CD4-positive, alpha-beta T cell (primary cell): ENCODE results near the gene DUSP22. TPM values are rescaled to one million over a fixed set of nuclear protein-coding genes. Genes with fewer than 3 reads are reported as not detected.

Experiments
- ATAC-seq: fragments of 200-7000 bp; cut with Tn5 transposase; one replicate; pipeline ENCODE4 v1.10.0; 2022; ENCODE audit warnings: mild to moderate bottlenecking; ENCODE audit not compliant: poor library complexity
- CTCF ChIA-PET: fragments of 350-600 bp; sonication (Branson Sonifier 250); formaldehyde crosslinking; loops from one replicate; lab custom pipeline; 2021; ENCODE audit warnings: antibody characterized with exemption, inconsistent platforms; lab: Charles Lee
- POLR2A ChIA-PET: fragments of 350-600 bp; sonication (Branson Sonifier 250); formaldehyde crosslinking; loops from one replicate; lab custom pipeline; 2021; ENCODE audit warnings: antibody characterized with exemption, inconsistent platforms; lab: Charles Lee
- DNase-seq, 14 experiments: peaks; one replicate each; pipeline ENCODE4 v3.0.0-alpha.2; 2013 to 2020; ENCODE audit warnings: mixed read lengths in 2 of 14
- H3K27ac ChIP-seq, 2 donors: one replicate each; pipeline versions ENCODE4 v1.5.1 to v1.7.0; 2013; ENCODE audit warnings: low read length in 2 of 2, low read depth in 1 of 2, mild to moderate bottlenecking in 1 of 2
- H3K27me3 ChIP-seq, 2 experiments: 1 replicate in 1 of 2; 2 replicates in 1 of 2; pipeline versions ENCODE4 v1.6.1 to v1.7.0; 2013; ENCODE audit warnings: low read length in 2 of 2, control low read depth in 1 of 2, mild to moderate bottlenecking in 1 of 2, moderate library complexity in 1 of 2; ENCODE audit not compliant: insufficient read depth in 2 of 2, control insufficient read depth in 1 of 2
- H3K36me3 ChIP-seq: one replicate; pipeline ENCODE4 v1.6.1; 2013; ENCODE audit warnings: low read length, control low read depth; ENCODE audit not compliant: insufficient read depth
- H3K4me1 ChIP-seq: one replicate; pipeline ENCODE4 v1.6.1; 2013; ENCODE audit warnings: low read length, control low read depth; ENCODE audit not compliant: insufficient read depth
- H3K4me3 ChIP-seq: one replicate; pipeline ENCODE4 v1.5.1; 2013; ENCODE audit warnings: mild to moderate bottlenecking, low read length, moderate library complexity
- H3K9me3 ChIP-seq, 2 experiments: 1 replicate in 1 of 2; 2 replicates in 1 of 2; pipeline versions ENCODE4 v1.6.1 to v1.7.0; 2013; ENCODE audit warnings: low read length in 2 of 2, mild to moderate bottlenecking in 2 of 2, control low read depth in 1 of 2, moderate library complexity in 1 of 2; ENCODE audit not compliant: control insufficient read depth in 1 of 2, insufficient read depth in 1 of 2
- H3K27ac Mint-ChIP-seq: one replicate; pipeline ENCODE4 v1.8.0; 2020; ENCODE audit warnings: mixed read lengths
- H3K27me3 Mint-ChIP-seq: one replicate; pipeline ENCODE4 v1.8.0; 2021; ENCODE audit warnings: mixed read lengths
- H3K36me3 Mint-ChIP-seq: one replicate; pipeline ENCODE4 v1.8.0; 2021; ENCODE audit warnings: low read depth, mixed read lengths
- H3K4me1 Mint-ChIP-seq: one replicate; pipeline ENCODE4 v1.8.0; 2021; ENCODE audit warnings: low read depth, mixed read lengths
- H3K4me3 Mint-ChIP-seq: one replicate; pipeline ENCODE4 v1.8.0; 2020; ENCODE audit warnings: mild to moderate bottlenecking, mixed read lengths
- H3K9me3 Mint-ChIP-seq: one replicate; pipeline ENCODE4 v1.8.0; 2020; ENCODE audit warnings: mixed read lengths
- CTCF ChIP-seq: fragments of 200-600 bp; IDR thresholded peaks from one replicate; pipeline ENCODE4 v1.8.0; 2022; ENCODE audit warnings: antibody characterized with exemption, mild to moderate bottlenecking
- intact Hi-C, 2 experiments: fragments of 100-400 bp; cut with DNase I in 1 of 2; cut with micrococcal nuclease in 1 of 2; formaldehyde crosslinking; loops; one replicate each; pipeline versions ENCODE4 v1.15.1 to v1.9.0; 2023 to 2025; cut with DNase I, micrococcal nuclease
- total RNA-seq, 174 experiments: library from RNA in 2 of 174; stranded (reverse) in 2 of 174; gene quantifications; one replicate each; pipeline ENCODE4 v1.2.3 and lab custom pipeline; 2021 to 2026

The DUSP22 gene
- total RNA-seq, 2 experiments from 2014 or later, result 25.4 to 26.3 TPM

- peaks cover 41% of the 10 kb centered on the region for H3K4me1 Mint-ChIP-seq
- H3K4me3 Mint-ChIP-seq, result no peak overlapping the region
- no peaks in the 10 kb centered on the region for H3K27me3 Mint-ChIP-seq
- Histone ChIP-seq H3K27ac (no peak overlapping the region), H3K4me1 (peaks cover 12% of the 10 kb centered on the region), H3K4me3 (no peak overlapping the region), H3K9me3 (no peaks in the 10 kb centered on the region), H3K36me3 (no peaks in the 10 kb centered on the region), H3K27me3 (no peaks in the 10 kb centered on the region)
- no peaks in the 10 kb centered on the region for H3K9me3 Mint-ChIP-seq
- CTCF ChIA-PET, result no interaction called here
- H3K36me3 Mint-ChIP-seq, result no peaks in the 10 kb centered on the region
- TF ChIP-seq CTCF, result no peak
- H3K27ac Mint-ChIP-seq, result no peak overlapping the region
- no peak for ATAC-seq
- intact Hi-C loops, result no loop called here
- POLR2A ChIA-PET, result interaction anchor here (1.0 kb wide), 1 partner anchor 63 kb away, joined by 3 read pairs; no protein-coding TSS in a partner anchor
- DNase-seq, result no peak
These were observed 42.5 kb downstream of the DUSP22 start for GRCh38 chr6:334536-335510.

- no peaks in the 10 kb centered on the region for H3K9me3 Mint-ChIP-seq
- H3K36me3 Mint-ChIP-seq, result no peaks in the 10 kb centered on the region
- H3K4me1 ChIP-seq, result peaks cover 15% of the 10 kb centered on the region
- H3K4me1 Mint-ChIP-seq, result peaks cover 47% of the 10 kb centered on the region
- H3K27ac ChIP-seq, result no peak overlapping the region
- H3K27me3 Mint-ChIP-seq, result no peaks in the 10 kb centered on the region
- DNase-seq (no peak), ATAC-seq (no peak)
- intact Hi-C loops, result no loop called here
- no peaks in the 10 kb centered on the region for H3K27me3 ChIP-seq
- H3K27ac Mint-ChIP-seq, result no peak overlapping the region
- CTCF ChIA-PET, result no interaction called here
- TF ChIP-seq CTCF, result no peak
- no peaks in the 10 kb centered on the region for H3K36me3 ChIP-seq
- no peak overlapping the region for H3K4me3 ChIP-seq
- POLR2A ChIA-PET, result no interaction called here
- no peaks in the 10 kb centered on the region for H3K9me3 ChIP-seq
- no peak overlapping the region for H3K4me3 Mint-ChIP-seq
These were observed 43.3 kb downstream of the DUSP22 start for GRCh38 chr6:335572-335971.

GRCh38 chr6:336159-337114 is 44.1 kb downstream of the DUSP22 start:
- CTCF ChIA-PET, result no interaction called here

More at GRCh38 chr6:336159-337114, 44.1 kb downstream of the DUSP22 start:
- Mint-ChIP-seq H3K4me1 (peaks cover 51% of the 10 kb centered on the region), H3K27ac (peak overlapping the region; percentile 4), H3K4me3 (peak overlapping the region; percentile 12), H3K27me3 (no peaks in the 10 kb centered on the region), H3K9me3 (no peaks in the 10 kb centered on the region), H3K36me3 (no peaks in the 10 kb centered on the region)
- Histone ChIP-seq H3K4me3 (no peak overlapping the region), H3K36me3 (no peaks in the 10 kb centered on the region), H3K27me3 (no peaks in the 10 kb centered on the region), H3K4me1 (peaks cover 15% of the 10 kb centered on the region), H3K9me3 (peaks cover 0 to 7% of the 10 kb centered on the region in 2 experiments), H3K27ac (no peak overlapping the region)
- ATAC-seq (no peak), DNase-seq (peak in 2 of 14 experiments; percentile 39 to 57)
- POLR2A ChIA-PET, result no interaction called here
- TF ChIP-seq CTCF, result no peak
- intact Hi-C loops, result no loop called here
